Measurements from ENCODE around the gene CTNNBL1. TPM values are rescaled to one million over a fixed set of nuclear protein-coding genes. Genes with fewer than 3 reads are reported as not detected.

CTNNBL1 gene
- total and polyA plus RNA-seq, 2 experiments from 2014 or later, result 36.3 to 68.7 TPM

- H4K20me1 ChIP-seq (replicated peaks; ENCODE audit: insufficient read depth), result no peaks in the 10 kb centered on the region; the same call in 1 of the 2 replicates
- peak within 1 kb of the TSS; percentile 80 for H3K4me2 ChIP-seq
- H2AFZ ChIP-seq, result peak within 1 kb of the TSS; percentile 88; the same call in 1 of the 2 replicates
- Mint-ChIP-seq H3K9me3 (no peaks in the 10 kb centered on the region; the same call in 2 of the 3 replicates), H3K27me3 (ENCODE audit: insufficient read depth, low read depth, poor library complexity) (peaks cover 33% of the 10 kb centered on the region), H3K36me3 (ENCODE audit: low read depth) (no peaks in the 10 kb centered on the region), H3K27ac (no peak within 1 kb of the TSS), H3K4me3 (peak within 1 kb of the TSS; percentile 76), H3K4me1 (peaks cover 45% of the 10 kb centered on the region)
- DNase-seq (ENCODE audit: low spot score) (peak; percentile 77), ATAC-seq (peak; percentile 40)
- TF ChIP-seq ETS1 (IDR thresholded peaks at IDR 0.05), result no peak
- TF ChIP-seq CREB1 (CRISPR knock-in tag; IDR thresholded peaks at IDR 0.05; ENCODE audit: low read depth), result no peak
- no peak for TF ChIP-seq EZH2 (IDR thresholded peaks at IDR 0.05; ENCODE audit: low read depth, unreplicated experiment)
- TF ChIP-seq NANOG (IDR thresholded peaks at IDR 0.05; ENCODE audit: borderline replicate concordance), result no peak
- no peak for TF ChIP-seq POLR2AphosphoS5 (IDR thresholded peaks at IDR 0.05; ENCODE audit: low read depth)
- no peaks in the 10 kb centered on the region for H3K36me3 ChIP-seq (ENCODE audit: insufficient read depth)
- no peak within 1 kb of the TSS for H3K27ac ChIP-seq (ENCODE audit: low read depth)
- peaks cover 14% of the 10 kb centered on the region for H3K27me3 ChIP-seq (ENCODE audit: insufficient read depth)
- H3K4me3 ChIP-seq, result peak within 1 kb of the TSS; percentile 66
- H3K4me1 ChIP-seq (ENCODE audit: insufficient read depth), result peaks cover 12% of the 10 kb centered on the region
- H3K79me2 ChIP-seq (replicated peaks; ENCODE audit: insufficient read depth), result no peaks in the 10 kb centered on the region
- H3K9me2 ChIP-seq (ENCODE audit: insufficient read depth), result no peaks in the 10 kb centered on the region
- H3F3A ChIP-seq (replicated peaks; ENCODE audit: low read depth), result no peaks in the 10 kb centered on the region
Observed at GRCh38 chr20:37902504-37903313, 208.9 kb downstream of the CTNNBL1 start, which contains the start of gene VSTM2L. Gene VSTM2L, plus strand, starts transcription at chr20:37903127. Its CDS starts 224 bp downstream, at chr20:37903351.

GRCh38 chr20:37903317-37904007 is 209.6 kb downstream of the CTNNBL1 start:
- Histone ChIP-seq H4K20me1 (replicated peaks; ENCODE audit: insufficient read depth) (no peaks in the 10 kb centered on the region; the same call in 1 of the 2 replicates), H3F3A (replicated peaks; ENCODE audit: low read depth) (no peaks in the 10 kb centered on the region), H3K27ac (ENCODE audit: low read depth) (no peak overlapping the region), H3K36me3 (ENCODE audit: insufficient read depth) (no peaks in the 10 kb centered on the region), H3K4me2 (peak overlapping the region; percentile 80), H3K27me3 (ENCODE audit: insufficient read depth) (peaks cover 14% of the 10 kb centered on the region), H3K79me2 (replicated peaks; ENCODE audit: insufficient read depth) (no peaks in the 10 kb centered on the region), H2AFZ (no peak overlapping the region), H3K9me2 (ENCODE audit: insufficient read depth) (no peaks in the 10 kb centered on the region), H3K4me1 (ENCODE audit: insufficient read depth) (peaks cover 16% of the 10 kb centered on the region), H3K4me3 (peak overlapping the region; percentile 66)
- no peaks in the 10 kb centered on the region; the same call in 2 of the 3 replicates for H3K9me3 Mint-ChIP-seq
- H3K27ac Mint-ChIP-seq, result no peak overlapping the region
- TF ChIP-seq EZH2phosphoT487 (IDR thresholded peaks at IDR 0.05; ENCODE audit: unreplicated experiment) (no peak), JUNB (IDR thresholded peaks at IDR 0.05; ENCODE audit: unreplicated experiment) (no peak), CTCF (conservative IDR thresholded peaks at IDR 0.05; ENCODE audit: low read depth in 2 of 2) (peak; percentile 56 to 66), STAT1 (IDR thresholded peaks at IDR 0.05; ENCODE audit: unreplicated experiment) (no peak), CREB1 (CRISPR knock-in tag; IDR thresholded peaks at IDR 0.05; ENCODE audit: low read depth) (no peak)
- no peaks in the 10 kb centered on the region for H3K36me3 Mint-ChIP-seq (ENCODE audit: low read depth)
- DNase-seq (ENCODE audit: low spot score) (peak; percentile 29), ATAC-seq (peak; percentile 11)
- peaks cover 52% of the 10 kb centered on the region for H3K4me1 Mint-ChIP-seq
- H3K4me3 Mint-ChIP-seq, result peak overlapping the region; percentile 71
- peaks cover 36% of the 10 kb centered on the region for H3K27me3 Mint-ChIP-seq (ENCODE audit: insufficient read depth, low read depth, poor library complexity)

Measured in GM23338 (cell line).